GM19238 (cell line): ENCODE measurements around the gene L3MBTL3.
A peak's percentile ranks its signal among the peaks of the same experiment; 100 is the strongest.

ENCODE experiments used
- DNase-seq: peaks from one replicate; pipeline ENCODE4 v3.0.0; 2011; ENCODE audit warnings: low spot score; ENCODE audit not compliant: insufficient read length

Gene L3MBTL3

GRCh38 chr6:130018292-130018743 lies at the start of gene L3MBTL3:
L3MBTL3 (plus strand) TSS chr6:130018581; CDS start chr6:130042700, 24,119 bp downstream.
- peak; percentile 71 for DNase-seq

- DNase-seq, result no peak
Measured at GRCh38 chr6:129969064-129969463, 49.3 kb upstream of the L3MBTL3 start.

- DNase-seq, result no peak
Measured at GRCh38 chr6:129976110-129976509, 42.3 kb upstream of the L3MBTL3 start.

GRCh38 chr6:129978148-129978916 lies 40.0 kb upstream of the L3MBTL3 start:
- no peak for DNase-seq

- no peak for DNase-seq
Measured at GRCh38 chr6:129980821-129981220, 37.6 kb upstream of the L3MBTL3 start.

- DNase-seq, result no peak
Measured at GRCh38 chr6:129981598-129981997, 36.8 kb upstream of the L3MBTL3 start.

GRCh38 chr6:129989396-129989795 lies 29.0 kb upstream of the L3MBTL3 start:
- DNase-seq, result no peak

- DNase-seq, result no peak
Measured at GRCh38 chr6:129992881-129993280, 25.5 kb upstream of the L3MBTL3 start.

- no peak for DNase-seq
Measured at GRCh38 chr6:129994410-129994809, 24.0 kb upstream of the L3MBTL3 start.

- no peak for DNase-seq
Measured at GRCh38 chr6:129996387-129996786, 22.0 kb upstream of the L3MBTL3 start.

- no peak for DNase-seq
Measured at GRCh38 chr6:130000526-130001421, 17.6 kb upstream of the L3MBTL3 start.

- no peak for DNase-seq
Measured at GRCh38 chr6:130008236-130008873, 10.0 kb upstream of the L3MBTL3 start.

GRCh38 chr6:130009146-130009545 lies 9.2 kb upstream of the L3MBTL3 start:
- DNase-seq, result no peak

- no peak for DNase-seq
Measured at GRCh38 chr6:130010387-130010786, 8.0 kb upstream of the L3MBTL3 start.

GRCh38 chr6:130012728-130013127 lies 5.7 kb upstream of the L3MBTL3 start:
- DNase-seq, result no peak

- peak; percentile 17 for DNase-seq
Measured at GRCh38 chr6:130018744-130019325, 454 bp downstream of the L3MBTL3 start.

- peak; percentile 28 for DNase-seq
Measured at GRCh38 chr6:130019326-130020072, 1.1 kb downstream of the L3MBTL3 start.

GRCh38 chr6:130020073-130020906 lies 1.9 kb downstream of the L3MBTL3 start:
- DNase-seq, result peak; percentile 16

GRCh38 chr6:130020907-130021629 lies 2.7 kb downstream of the L3MBTL3 start:
- DNase-seq, result peak; percentile 46
